ENCODE data around the gene SMARCA4.

The SMARCA4 gene

DNA sequence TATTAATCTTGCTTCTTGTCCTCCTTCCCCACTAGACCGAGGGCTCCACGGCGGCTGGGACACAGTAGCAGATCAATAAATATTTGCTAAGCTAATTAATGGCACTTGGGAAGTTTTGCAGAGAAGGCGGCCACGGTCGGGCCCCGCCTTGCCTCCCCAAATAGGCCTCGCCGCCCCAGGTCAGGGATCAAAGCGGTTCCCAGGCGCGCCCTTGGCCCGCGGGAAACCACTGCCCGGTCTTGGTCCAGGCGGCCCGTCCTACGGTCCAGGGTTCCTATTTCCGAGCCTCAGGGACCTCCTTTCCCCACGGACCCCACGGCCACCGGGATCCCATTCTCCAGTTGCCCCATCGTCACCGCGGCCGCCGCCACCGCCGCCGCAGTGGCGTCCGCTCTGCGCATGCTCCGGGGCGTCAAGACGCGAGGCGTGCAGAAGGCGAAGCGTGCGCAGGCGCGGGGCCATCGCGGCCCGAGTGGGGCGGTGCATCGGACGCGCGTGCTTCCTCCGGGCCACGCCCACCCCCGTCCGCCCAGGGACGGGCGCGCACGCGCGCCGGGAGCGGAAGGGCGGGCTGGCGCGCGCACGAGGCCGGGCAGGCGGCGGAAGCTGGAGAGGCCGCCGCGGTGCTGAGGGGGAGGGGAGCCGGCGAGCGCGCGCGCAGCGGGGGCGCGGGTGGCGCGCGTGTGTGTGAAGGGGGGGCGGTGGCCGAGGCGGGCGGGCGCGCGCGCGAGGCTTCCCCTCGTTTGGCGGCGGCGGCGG lies at the start of gene SMARCA4:
TSS of gene SMARCA4 (plus strand) at position 717 of the 759 bp plus-strand sequence. CDS start 23,122 bp downstream, outside the sequence.
- peak; percentile 97 for DNase-seq

DNA sequence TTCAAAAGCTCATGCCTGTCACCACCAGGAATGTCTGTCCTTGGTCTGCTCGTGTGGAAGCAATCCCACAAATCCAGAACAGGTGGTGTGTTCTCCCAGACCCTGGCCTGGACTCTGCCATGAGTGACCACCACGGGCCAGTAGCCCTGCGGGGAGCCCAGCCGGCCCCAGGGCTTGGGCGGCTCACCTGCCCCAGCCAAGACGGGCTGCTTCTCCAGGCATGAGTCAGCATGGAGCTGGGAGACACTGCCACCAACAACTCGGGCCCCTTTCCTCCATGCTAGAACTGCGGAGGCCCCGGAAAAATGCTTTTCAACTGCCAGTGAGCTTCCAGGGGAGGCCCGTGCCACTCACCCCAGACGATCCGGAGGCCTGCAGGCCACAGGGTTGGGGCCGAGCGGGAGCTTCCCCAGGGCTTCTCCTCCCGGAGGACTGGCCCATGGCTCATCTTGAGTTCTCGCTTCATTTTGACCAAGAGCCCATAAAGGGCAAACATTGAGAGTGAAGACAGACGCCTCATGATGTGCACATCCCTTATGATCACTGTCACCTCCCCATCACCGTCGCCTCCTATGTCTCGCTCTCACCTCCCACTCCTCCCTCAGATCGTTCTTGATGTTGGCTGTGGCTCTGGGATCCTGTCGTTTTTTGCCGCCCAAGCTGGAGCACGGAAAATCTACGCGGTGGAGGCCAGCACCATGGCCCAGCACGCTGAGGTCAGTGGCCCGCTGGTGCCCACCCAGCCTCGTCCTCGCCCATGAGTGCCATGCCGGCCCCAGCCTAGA lies 49.1 kb upstream of the SMARCA4 start:
- DNase-seq: no peak

DNA sequence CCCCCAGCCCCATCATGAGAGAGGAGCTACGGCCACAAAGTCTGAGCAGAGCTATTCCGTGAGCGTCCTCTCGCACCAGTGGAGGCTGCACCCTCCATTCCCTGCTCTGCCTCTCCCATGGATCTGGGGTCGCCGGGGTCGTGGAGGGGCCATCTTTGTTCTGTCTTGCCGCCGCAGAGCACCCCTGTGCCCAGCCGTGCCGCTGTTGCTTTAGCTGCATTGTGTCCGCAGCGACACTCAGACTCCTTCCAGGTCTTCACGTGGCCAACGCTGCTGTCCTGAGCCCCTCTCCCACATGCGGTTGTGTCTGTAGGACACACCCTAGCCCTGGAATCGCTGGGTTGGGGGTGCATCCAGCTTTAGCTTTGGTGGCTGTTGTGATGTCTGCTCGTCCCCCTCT lies 48.2 kb upstream of the SMARCA4 start:
- no peak for DNase-seq

DNA sequence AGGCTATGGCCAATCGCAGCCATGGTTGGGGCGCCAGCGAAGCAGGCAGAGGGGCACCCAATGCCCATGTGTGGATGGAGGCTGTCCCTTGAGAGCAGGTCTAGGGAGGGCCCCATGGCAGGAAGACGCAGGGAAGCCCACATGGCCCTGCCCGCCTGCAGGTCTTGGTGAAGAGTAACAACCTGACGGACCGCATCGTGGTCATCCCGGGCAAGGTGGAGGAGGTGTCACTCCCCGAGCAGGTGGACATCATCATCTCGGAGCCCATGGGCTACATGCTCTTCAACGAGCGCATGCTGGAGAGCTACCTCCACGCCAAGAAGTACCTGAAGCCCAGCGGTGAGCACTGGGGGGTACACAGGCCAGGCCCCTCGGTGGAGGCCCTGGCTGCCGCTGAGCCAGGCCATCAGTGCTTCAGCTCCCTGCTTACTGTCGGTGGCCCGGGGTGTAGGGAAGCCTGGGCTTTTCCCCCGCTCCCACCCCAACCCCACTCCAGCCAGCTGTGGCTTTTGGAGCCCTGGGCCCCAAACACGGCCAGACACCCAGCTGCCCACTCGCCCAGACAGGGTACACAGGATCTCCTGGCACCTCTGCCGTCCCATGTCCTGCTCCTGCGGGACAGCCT lies 47.0 kb upstream of the SMARCA4 start:
- DNase-seq: no peak

DNA sequence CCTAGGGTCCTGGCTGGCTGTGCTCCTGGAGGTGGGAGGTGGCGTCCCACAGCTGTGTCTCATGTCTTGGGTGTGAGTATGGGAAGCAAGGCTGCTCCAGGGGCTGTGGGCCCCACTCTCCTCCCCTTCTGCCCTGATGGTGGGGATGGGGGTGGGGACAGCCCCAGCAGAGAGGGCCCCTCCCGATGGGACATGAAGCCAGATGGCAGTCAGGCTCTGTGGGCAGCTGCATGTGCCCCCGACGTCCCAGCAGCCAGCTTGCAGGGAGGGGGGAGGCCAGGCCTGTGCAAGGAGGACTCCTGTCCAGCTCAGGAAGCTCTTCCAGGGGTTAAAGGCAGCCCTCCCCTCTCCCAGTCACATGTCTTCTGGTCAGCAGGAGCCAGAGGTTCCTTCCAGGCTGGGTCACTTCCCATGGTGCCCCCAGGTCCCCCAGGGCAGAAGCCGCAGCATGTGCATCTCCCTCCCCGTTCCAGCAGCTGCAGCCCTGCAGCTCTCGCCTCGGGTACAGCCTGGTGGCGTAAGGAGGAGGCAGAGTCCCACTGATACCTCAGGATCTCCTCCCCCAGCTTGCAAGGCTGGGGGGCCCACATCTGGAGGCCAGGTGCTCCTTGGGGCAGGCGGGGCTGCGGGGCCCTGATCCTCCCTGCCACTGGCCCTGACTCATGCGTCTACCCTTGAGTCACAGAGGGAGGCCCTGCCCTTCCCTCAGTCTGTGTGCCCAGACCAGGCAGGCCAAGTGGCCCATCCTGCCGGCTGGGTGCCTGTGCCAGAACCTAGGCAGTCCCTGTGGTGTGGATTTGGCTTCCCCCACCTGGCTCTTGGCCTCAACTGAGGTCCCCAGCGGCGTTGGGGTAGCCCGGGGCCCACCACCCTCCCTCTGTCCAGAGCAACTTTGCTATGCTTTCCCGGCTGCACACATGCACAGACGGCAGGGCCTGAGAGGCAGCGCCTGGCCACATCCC lies 45.4 kb upstream of the SMARCA4 start:
- no peak for DNase-seq

DNA sequence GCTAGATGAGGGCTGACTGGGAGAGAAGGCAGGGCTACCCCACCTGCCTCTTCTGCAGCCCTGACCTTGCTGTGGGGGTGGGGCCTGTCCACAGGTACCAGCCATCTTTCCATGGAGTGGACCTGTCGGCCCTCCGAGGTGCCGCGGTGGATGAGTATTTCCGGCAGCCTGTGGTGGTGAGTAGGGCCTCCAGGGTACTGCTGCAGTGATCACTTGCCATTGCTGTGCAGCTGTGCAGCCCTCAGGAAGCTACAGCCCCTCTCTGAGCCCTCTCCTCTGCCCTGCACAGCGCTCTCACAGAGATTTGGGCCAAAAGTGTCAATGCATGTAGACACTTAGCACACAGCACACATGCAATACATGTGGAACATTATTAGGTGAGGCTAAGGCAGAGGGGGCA lies 44.2 kb upstream of the SMARCA4 start:
- no peak for DNase-seq

DNA sequence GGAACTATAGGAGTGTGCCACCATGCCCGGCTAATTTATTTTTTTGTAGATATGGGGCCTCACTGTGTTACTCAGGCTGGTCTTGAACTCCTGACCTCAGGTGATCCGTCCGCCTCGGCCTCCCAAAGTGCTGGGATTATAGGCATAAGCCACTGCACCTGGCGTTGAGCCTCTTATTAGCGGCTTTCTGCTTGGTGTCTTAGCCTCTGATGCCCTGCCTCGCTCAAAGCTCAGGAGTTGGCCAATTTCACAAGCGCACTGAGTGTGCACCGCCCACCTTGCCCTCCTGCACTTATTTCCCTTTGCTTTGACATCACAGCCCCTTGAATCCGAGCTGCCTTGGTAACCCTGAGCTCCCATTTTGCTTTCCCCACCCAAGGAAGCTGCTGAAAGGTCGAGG lies 42.5 kb upstream of the SMARCA4 start:
- DNase-seq: no peak

DNA sequence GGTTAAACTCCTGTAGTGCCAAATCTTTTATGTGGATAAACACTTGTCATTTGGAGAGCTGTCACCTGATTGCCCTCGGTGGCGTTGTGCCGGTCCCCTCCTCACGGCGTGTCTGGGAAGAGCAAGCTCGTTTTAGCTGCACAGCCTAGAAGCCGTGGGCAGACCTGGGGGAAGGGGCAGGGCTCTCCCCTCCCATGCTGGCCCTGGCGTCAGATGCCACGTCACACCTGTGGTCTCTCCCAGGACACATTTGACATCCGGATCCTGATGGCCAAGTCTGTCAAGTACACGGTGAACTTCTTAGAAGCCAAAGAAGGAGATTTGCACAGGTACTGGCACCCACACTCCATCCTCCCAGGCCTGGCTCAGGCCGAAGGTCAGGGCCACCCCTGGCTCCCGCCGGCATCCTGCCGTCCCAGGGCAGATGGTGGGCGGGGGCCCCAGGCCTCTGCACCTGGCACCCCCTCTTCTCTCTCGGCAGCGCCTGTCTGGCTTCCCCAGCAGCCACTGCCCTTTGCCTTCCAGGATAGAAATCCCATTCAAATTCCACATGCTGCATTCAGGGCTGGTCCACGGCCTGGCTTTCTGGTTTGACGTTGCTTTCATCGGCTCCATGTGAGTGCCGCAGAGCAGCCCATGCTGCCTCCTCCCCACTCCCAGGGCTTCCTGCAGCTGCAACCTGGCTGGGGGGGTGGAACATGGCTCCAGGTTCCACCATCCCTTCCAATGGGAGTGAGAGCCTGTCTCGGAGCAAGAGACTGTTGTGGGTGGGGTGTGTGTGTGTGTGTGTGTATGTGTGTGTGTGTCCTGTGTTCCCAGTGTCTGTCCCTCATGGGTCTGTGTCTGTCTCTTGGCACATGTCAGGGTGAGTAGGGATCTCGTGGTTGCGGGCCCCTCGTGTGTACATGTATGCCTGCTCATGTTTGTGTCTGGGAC lies 41.2 kb upstream of the SMARCA4 start:
- no peak for DNase-seq

DNA sequence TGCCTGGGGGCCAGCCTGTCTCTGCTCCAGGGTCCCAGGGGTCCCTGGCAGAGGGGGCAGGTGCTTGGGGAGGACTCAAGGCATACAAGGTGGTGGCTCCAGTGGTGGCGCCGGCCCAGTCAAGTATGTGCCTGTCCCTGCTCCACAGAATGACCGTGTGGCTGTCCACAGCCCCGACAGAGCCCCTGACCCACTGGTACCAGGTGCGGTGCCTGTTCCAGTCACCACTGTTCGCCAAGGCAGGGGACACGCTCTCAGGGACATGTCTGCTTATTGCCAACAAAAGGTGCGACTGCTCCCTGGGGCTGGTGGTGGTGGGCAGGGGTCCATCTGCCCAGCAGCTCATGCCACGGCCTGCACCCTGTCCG lies 40.6 kb upstream of the SMARCA4 start:
- DNase-seq: no peak

DNA sequence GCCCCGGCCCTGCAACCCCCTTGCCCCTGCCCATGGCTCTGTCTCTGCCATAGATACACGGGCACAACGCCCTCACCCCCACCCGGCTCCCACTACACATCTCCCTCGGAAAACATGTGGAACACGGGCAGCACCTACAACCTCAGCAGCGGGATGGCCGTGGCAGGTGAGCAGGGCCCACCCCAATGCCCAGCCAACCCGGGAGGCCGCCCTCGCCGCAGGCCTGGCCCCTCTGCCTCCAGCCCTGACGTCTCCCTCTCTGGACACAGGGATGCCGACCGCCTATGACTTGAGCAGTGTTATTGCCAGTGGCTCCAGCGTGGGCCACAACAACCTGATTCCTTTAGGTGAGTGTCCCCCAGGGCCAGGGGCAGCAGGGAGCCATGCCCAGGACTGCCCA lies 40.0 kb upstream of the SMARCA4 start:
- DNase-seq: no peak

DNA sequence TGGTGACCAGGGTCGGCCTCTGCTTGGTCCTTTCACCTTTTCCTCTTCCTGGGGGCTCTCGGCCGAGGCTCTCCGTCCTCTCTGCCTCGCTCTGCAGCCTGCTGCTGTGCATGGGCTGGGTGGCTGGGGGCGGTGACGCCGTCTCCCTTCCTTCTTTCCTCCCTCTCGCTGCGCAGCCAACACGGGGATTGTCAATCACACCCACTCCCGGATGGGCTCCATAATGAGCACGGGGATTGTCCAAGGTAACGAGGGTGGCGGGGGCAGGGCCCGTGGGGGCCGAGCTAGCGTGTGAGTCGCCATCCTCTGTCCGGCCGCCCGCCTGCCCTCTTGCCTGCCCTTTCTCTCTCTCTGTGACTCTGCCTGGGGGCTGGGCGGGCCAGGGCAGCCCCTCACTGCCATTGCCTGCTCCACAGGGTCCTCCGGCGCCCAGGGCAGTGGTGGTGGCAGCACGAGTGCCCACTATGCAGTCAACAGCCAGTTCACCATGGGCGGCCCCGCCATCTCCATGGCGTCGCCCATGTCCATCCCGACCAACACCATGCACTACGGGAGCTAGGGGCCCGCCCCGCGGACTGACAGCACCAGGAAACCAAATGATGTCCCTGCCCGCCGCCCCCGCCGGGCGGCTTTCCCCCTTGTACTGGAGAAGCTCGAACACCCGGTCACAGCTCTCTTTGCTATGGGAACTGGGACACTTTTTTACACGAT lies 39.5 kb upstream of the SMARCA4 start:
- DNase-seq: no peak

DNA sequence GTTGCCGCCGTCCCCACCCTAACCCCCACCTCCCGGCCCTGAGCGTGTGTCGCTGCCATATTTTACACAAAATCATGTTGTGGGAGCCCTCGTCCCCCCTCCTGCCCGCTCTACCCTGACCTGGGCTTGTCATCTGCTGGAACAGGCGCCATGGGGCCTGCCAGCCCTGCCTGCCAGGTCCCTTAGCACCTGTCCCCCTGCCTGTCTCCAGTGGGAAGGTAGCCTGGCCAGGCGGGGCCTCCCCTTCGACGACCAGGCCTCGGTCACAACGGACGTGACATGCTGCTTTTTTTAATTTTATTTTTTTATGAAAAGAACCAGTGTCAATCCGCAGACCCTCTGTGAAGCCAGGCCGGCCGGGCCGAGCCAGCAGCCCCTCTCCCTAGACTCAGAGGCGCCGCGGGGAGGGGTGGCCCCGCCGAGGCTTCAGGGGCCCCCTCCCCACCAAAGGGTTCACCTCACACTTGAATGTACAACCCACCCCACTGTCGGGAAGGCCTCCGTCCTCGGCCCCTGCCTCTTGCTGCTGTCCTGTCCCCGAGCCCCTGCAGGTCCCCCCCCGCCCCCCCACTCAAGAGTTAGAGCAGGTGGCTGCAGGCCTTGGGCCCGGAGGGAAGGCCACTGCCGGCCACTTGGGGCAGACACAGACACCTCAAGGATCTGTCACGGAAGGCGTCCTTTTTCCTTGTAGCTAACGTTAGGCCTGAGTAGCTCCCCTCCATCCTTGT lies 38.8 kb upstream of the SMARCA4 start:
- DNase-seq: no peak

DNA sequence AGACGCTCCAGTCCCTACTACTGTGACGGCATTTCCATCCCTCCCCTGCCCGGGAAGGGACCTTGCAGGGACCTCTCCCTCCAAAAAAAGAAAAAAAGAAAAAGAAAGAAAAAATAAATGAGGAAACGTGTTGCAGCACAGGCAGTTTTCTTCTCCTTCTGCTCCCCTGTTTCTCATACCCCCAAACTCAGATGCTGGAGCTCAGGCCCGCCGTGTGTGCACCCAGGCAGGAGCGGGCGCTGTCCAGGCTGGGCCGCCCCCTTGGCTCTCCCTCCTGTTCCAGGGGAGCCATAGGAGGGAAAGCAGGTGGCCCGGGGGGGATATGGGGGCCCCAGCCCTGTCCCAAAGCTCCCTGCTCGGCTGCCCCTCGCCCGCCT lies 38.2 kb upstream of the SMARCA4 start:
- DNase-seq: no peak

DNA sequence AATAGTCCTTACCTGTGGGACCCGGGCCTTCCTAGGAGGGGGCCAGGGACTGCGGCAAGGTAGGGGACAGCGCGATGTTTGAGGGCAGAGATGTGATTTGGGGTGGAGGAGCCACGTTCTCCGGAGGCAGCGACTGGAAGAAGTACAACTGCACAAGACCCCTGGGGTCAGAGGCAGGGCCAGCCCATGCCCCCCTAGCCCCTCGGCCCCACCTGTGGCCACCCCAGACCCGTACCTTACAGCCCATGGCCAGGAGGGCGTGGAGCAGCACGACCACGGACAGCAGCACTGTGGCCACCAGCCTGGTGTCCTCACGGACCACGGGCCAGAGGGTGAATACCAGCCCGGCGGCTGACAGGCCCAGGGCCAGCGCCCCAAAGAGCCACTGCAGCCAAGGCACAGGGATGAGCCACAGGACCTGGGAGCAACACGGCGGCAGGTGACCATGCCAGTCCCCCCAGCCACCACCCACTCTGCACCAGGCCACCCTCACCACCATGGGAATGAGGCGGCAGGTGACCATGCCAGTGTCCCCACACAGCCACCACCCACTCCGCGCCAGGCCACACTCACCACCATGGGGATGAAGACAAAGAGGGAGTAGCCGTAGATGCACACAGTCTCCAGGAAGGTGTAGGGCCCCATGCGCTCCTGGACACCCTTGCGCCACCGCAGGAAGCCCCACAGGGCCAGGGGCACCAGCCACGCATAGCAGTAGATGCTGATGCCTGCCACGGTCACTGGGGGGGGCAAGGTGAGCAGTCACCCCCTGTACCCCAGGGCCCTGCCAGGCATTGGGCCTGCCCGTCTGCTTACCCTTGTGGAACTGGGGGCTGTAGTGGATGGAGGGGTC lies 37.3 kb upstream of the SMARCA4 start:
- no peak for DNase-seq

DNA sequence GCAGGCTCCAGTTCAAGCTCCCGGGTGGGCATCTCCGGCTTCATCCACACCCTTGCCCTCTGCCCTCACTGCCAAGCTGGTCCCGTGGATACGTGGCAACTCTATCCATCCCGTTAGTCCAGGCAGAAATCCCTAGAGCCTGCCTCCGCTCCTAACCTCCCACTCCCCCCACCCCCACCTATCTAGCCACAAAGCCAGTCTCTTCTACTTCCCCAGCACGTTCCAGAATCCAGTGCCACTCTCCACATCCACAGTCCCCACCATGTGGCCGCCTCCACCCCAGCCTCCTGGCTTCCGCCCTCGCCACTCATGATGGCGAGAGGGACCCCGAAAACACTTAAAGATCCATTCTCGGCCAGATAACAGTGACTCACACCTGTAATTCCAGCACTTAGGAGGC lies 36.2 kb upstream of the SMARCA4 start:
- no peak for DNase-seq

DNA sequence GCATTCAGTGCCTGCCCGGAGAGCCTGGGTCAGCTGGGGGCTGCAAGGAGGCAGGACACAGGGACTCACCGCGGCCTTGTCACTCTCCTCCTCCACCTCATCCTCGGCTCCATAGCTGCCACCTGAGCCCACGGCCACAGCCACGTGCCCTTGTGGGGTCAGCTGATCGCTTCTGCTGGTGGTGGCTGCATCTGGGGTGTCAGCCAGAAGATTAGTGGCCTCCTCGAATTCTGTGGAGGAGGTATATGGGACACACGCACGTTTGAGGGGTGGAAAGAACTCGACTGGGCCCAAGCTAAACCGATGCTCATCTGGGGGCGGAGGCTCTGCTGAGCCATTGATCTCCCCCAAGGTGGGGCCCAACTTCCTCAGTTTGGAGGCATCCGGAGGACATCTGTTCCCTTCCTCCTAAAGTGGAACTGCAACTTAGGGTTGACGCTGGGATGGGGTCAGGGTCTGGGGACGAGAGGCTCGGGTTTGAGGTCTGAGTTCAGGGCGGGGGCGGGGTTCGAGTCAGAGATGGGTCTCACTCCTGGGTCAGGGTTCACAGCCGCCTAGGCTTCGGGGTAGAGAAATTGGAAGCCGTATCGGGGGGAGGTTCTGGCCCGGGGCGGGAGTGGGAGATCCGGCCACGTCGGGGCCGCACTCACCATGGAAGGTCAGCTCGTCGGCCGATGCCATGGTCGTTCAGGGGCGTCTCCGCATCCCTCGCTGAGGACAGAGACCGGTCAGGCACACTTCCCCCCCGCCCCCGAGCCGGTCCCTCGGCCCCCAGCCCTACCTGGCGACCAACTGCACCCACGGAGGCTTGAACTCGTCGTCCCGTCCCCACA lies 32.9 kb upstream of the SMARCA4 start:
- peak in 1 of 2 donors; percentile 12 for DNase-seq

DNA sequence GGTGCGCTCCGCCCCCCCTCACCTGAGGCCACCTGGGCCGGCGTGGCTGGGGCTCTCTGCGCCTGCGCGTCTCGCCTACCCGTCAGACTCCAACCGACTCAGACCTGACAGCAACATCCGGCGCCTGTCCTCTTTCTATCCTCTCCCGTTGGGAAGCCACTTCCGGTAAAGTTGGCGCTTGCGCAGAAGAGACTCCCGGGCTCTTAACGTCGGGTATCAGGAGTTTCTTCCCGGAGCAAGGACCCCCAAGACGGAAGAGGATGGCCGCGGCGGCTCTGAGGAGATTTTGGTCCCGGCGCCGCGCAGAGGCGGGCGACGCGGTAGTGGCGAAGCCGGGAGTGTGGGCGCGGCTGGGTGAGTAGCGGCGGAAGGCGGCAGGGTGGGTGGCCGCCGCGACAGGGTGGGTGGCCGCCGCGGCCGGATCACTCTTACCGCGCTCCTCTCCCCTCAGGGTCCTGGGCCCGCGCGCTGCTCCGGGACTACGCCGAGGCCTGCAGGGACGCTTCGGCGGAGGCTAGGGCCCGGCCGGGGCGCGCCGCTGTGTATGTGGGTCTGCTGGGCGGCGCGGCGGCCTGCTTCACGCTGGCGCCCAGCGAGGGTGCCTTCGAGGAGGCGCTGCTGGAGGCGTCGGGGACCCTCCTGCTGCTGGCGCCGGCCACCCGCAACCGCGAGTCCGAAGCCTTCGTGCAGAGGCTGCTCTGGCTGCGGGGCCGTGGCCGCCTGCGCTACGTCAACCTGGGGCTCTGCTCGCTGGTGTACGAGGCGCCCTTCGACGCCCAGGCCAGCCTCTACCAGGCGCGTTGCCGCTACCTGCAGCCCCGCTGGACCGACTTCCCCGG lies 32.0 kb upstream of the SMARCA4 start, which contains the start of the genes TIMM29 and YIPF2:
TSS of gene TIMM29 (plus strand) at position 249 of the 839 bp plus-strand sequence. CDS start at position 261, 12 bp downstream.
TSS of gene YIPF2 (minus strand) at position 77 of the 839 bp plus-strand sequence. CDS start 229 bp downstream, outside the sequence.
- peak; percentile 96 to 97 for DNase-seq

Data from CD4-positive, alpha-beta T cell treated with Interleukin-4 for 1 hour (primary cell).